ENCODE results near the gene DVL2. TPM values are rescaled to one million over a fixed set of nuclear protein-coding genes. Genes with fewer than 3 reads are reported as not detected.
A peak's percentile ranks its signal among the peaks of the same experiment; 100 is the strongest.

Gene DVL2
- total RNA-seq, 1 experiment from 2014 or later, result 34.9 TPM

DNA sequence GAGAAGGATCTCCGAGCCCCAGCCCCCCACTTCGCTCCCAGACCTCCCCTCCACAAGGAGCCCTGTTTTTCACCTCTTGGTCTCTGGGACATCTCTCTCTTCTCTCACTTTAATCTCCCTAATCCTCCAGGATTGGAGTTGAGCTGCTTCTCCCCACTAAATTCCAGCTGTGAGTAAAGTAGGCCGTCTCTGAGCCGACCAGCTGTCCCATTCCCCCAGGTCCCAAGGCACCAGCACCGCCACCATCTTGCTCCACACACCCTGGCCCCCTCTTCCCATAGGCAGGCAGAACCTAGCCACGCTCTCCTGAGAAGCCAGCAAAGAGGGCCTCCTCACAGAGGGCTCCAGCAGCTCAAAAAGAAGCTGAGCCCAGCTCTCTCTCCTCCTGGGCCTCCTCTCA lies 15.6 kb downstream of the DVL2 start:
- CTCF ChIA-PET, result interaction anchor here (1.1 kb wide), 1 partner anchor 82 kb away, joined by 4 read pairs; no protein-coding TSS in a partner anchor
- Mint-ChIP-seq H3K36me3 (ENCODE audit: insufficient read depth, unreplicated experiment) (peaks cover 55% of the 10 kb centered on the region), H3K4me3 (ENCODE audit: unreplicated experiment) (peak overlapping the region; percentile 86), H3K27ac (ENCODE audit: low read depth, unreplicated experiment) (peak overlapping the region; percentile 96), H3K4me1 (ENCODE audit: insufficient read depth, unreplicated experiment) (peaks cover 49% of the 10 kb centered on the region), H3K27me3 (ENCODE audit: insufficient read depth, unreplicated experiment) (no peaks in the 10 kb centered on the region), H3K9me3 (ENCODE audit: unreplicated experiment) (no peaks in the 10 kb centered on the region)
- no TSS peak for BruUV-seq (replicated peaks)
- intact Hi-C loops (cut with micrococcal nuclease), result no loop called here
- TF ChIP-seq CTCF (IDR thresholded peaks at IDR 0.05; ENCODE audit: unreplicated experiment), result no peak
- POLR2A ChIA-PET, result interaction anchor here (0.7 to 9.0 kb wide), 6 partner anchors 9 to 182 kb away, joined by 3 to 278 read pairs (median 6); partner anchors contain the start of genes DVL2, GABARAP, PHF23 and SLC16A13
- DNase-seq (ENCODE audit: unreplicated experiment), result no peak

DNA sequence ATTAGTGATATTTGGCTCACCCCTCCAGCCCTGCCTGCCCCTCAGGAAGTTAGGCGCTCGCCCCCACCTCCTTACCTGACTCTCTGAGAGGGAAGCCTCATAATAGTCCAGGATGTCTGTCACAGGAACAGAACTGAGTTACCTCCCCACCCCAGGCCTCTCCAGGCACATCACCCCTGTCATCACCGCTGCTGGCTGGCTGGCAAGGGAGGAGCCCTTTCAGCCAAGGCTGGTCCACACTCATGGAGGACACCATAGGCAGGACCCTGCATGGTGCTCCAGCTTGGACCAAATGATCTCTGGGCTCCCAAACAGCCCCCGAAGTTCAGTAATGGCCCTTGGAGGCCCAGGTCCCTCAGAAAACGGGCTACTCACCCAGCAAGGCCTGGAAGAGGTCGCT lies 16.2 kb downstream of the DVL2 start:
- H3K9me3 Mint-ChIP-seq (ENCODE audit: unreplicated experiment), result no peaks in the 10 kb centered on the region
- ChIA-PET CTCF (interaction anchor here (0.6 to 1.1 kb wide), 2 partner anchors 81 to 167 kb away, joined by 3 to 4 read pairs; no protein-coding TSS in a partner anchor), POLR2A (interaction anchor here (9.0 kb wide), 1 partner anchor 19 kb away, joined by 278 read pairs; the partner anchor contains the start of genes DVL2, GABARAP and PHF23)
- peaks cover 49% of the 10 kb centered on the region for H3K36me3 Mint-ChIP-seq (ENCODE audit: insufficient read depth, unreplicated experiment)
- intact Hi-C loops (cut with micrococcal nuclease), result no loop called here
- peak overlapping the region; percentile 86 for H3K4me3 Mint-ChIP-seq (ENCODE audit: unreplicated experiment)
- peak overlapping the region; percentile 96 for H3K27ac Mint-ChIP-seq (ENCODE audit: low read depth, unreplicated experiment)
- H3K4me1 Mint-ChIP-seq (ENCODE audit: insufficient read depth, unreplicated experiment), result peaks cover 49% of the 10 kb centered on the region
- H3K27me3 Mint-ChIP-seq (ENCODE audit: insufficient read depth, unreplicated experiment), result no peaks in the 10 kb centered on the region
- no peak for DNase-seq (ENCODE audit: unreplicated experiment)
- no peak for TF ChIP-seq CTCF (IDR thresholded peaks at IDR 0.05; ENCODE audit: unreplicated experiment)
- no TSS peak for BruUV-seq (replicated peaks)

DNA sequence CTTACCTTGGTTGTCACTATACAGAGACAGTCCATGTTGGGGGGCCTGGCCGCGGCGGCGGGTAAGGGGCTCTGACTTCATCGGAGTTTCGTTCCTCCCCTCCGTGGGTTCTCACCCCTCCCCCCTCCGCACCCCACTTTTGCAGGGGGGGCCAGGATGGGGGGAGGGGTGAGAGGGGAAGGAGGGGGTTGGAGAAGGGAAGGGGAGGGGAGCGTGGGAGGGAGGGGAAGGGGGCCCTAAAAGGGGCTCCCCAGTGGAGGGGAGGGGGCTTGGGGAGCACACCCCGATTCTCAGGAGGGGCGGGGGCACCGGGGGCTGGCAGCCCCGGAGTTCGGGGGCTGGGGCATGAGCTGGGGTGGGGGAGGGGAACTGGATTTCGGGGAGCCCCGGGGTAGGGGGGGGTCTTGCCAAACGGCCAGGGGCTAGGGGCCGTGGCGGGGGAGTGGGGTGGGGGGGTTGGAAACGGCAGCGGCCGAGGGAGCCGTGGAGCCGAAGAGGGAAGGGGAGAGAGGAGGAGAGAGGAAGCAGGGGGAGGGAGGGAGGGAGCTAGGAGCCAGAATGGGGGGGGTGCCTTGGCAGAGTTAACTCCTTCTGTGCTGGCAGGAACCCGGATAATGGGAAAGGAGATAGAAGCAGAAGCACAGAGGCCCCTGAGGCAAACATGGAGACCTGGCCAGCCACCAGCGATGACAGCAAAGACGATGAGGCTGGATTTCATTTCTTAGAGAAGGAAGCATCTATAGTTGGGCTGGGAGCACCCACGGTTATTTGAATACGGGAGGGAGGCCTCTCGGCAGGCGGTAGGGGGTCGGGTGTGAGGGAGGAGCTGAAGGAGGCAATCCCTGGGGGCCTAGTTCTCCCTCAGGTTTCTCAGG lies 17.0 kb downstream of the DVL2 start:
- CTCF ChIA-PET, result interaction anchor here (0.6 kb wide), 1 partner anchor 166 kb away, joined by 3 read pairs; no protein-coding TSS in a partner anchor
- peak; percentile 43 for DNase-seq (ENCODE audit: unreplicated experiment)

More for the DNA sequence above, 17.0 kb downstream of the DVL2 start:
- Mint-ChIP-seq H3K27ac (ENCODE audit: low read depth, unreplicated experiment) (no peak overlapping the region), H3K4me3 (ENCODE audit: unreplicated experiment) (peak overlapping the region; percentile 28), H3K27me3 (ENCODE audit: insufficient read depth, unreplicated experiment) (no peaks in the 10 kb centered on the region), H3K9me3 (ENCODE audit: unreplicated experiment) (no peaks in the 10 kb centered on the region), H3K4me1 (ENCODE audit: insufficient read depth, unreplicated experiment) (peaks cover 49% of the 10 kb centered on the region), H3K36me3 (ENCODE audit: insufficient read depth, unreplicated experiment) (peaks cover 41% of the 10 kb centered on the region)
- TF ChIP-seq CTCF (IDR thresholded peaks at IDR 0.05; ENCODE audit: unreplicated experiment), result no peak
- intact Hi-C loops (cut with micrococcal nuclease), result no loop called here
- BruUV-seq (replicated peaks), result no TSS peak
- POLR2A ChIA-PET, result interaction anchor here (9.0 kb wide), 1 partner anchor 19 kb away, joined by 278 read pairs; the partner anchor contains the start of genes DVL2, GABARAP and PHF23
